HEK293T (cell line): ENCODE data around the gene CHRM4.

Experiments used
- BHLHE40 ChIP-seq: fragments of 450-650 bp; IDR thresholded peaks from 2 replicates; pipeline ENCODE4 v1.6.1; 2016; ENCODE audit warnings: mild to moderate bottlenecking, moderate library complexity, borderline replicate concordance
- FOXA1 ChIP-seq: fragments of 450-650 bp; IDR thresholded peaks from 2 replicates; pipeline ENCODE4 v1.6.1; 2016; ENCODE audit warnings: mild to moderate bottlenecking
- FOXK2 ChIP-seq: fragments of 450-650 bp; IDR thresholded peaks from 2 replicates; pipeline ENCODE4 v1.6.1; 2016; ENCODE audit warnings: mild to moderate bottlenecking
- FOXM1 ChIP-seq: fragments of 450-650 bp; IDR thresholded peaks from 2 replicates; pipeline ENCODE4 v1.6.1; 2017; ENCODE audit warnings: mild to moderate bottlenecking, borderline replicate concordance
- L3MBTL2 ChIP-seq: fragments of 450-650 bp; conservative IDR thresholded peaks from 2 replicates; pipeline ENCODE4 v1.6.1; 2016; ENCODE audit warnings: mild to moderate bottlenecking
- LEF1 ChIP-seq: fragments of 450-650 bp; IDR thresholded peaks from 2 replicates; pipeline ENCODE4 v1.6.1; 2017; ENCODE audit warnings: mild to moderate bottlenecking, borderline replicate concordance
- PKNOX1 ChIP-seq: fragments of 450-650 bp; IDR thresholded peaks from 2 replicates; pipeline ENCODE4 v1.6.1; 2016
- SUZ12 ChIP-seq: fragments of 450-650 bp; IDR thresholded peaks from 2 replicates; pipeline ENCODE4 v1.6.1; 2016; ENCODE audit warnings: mild to moderate bottlenecking
- TARDBP ChIP-seq: fragments of 450-650 bp; IDR thresholded peaks from 2 replicates; pipeline ENCODE4 v1.6.1; 2016
- ZNF384 ChIP-seq: fragments of 450-650 bp; IDR thresholded peaks from 2 replicates; pipeline ENCODE4 v1.6.1; 2016

GRCh38 chr11:46426233-46426991, 34.8 kb upstream of the CHRM4 start:
- TF ChIP-seq FOXK2 (no peak), ZNF384 (no peak), BHLHE40 (no peak), TARDBP (no peak), FOXA1 (no peak), LEF1 (no peak), SUZ12 (no peak), L3MBTL2 (no peak), FOXM1 (no peak), PKNOX1 (no peak)
